Forelimb muscle (tissue), 1 donor: ENCODE measurements around the gene USP7. TPM values are rescaled to one million over a fixed set of nuclear protein-coding genes. Genes with fewer than 3 reads are reported as not detected.

Experiments
- DNase-seq: peaks from one replicate; pipeline ENCODE4 v3.0.0-alpha.2; 2013; ENCODE audit warnings: low read depth
- polyA plus RNA-seq: library from polyadenylated mRNA; unstranded; fragments of 120-200 nt; gene quantifications from one replicate; pipeline ENCODE4 v1.2.1, GENCODE V29; 2013; ENCODE audit not compliant: insufficient read length

Gene USP7
- polyA plus RNA-seq, 1 donor = 61.9 TPM

DNA sequence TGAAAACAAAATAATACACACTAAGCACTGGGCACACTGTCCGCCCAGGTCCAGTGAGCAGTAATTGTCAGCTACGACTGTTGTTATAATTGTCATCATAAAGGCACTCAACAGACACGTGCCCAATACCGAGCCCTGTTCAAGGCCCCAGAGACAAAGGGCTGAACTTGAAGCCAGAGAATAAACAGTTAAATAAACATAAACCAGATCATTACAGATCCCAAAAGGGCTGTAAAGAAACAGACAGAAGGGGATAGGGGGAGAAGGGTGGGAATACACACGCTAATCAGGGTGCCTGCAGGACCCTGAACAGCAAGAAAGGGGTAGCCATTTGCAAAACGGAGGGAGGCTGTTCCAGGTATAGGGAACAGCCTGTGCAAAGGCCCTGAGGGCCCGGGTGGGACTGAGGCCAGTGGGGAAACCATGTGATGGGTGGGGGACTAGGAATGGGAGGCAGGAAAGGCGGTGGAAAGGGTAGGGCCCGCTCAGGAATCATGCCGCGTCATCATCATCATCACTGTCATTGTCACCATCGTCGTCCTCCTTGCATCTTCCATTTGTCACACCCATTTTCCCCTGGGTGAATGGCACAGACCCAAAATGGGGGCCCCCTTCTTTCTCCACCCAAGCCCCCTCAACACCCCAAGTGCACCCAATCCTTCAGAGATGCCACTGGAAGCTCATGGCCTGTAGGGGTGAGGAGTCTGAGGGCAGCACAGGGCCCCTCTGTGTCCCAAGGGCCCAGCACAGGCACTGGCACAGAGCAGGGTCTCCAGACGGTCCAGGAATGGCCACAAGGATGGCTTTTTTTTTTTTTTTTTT lies 101.2 kb downstream of the USP7 start:
- no peak for DNase-seq

DNA sequence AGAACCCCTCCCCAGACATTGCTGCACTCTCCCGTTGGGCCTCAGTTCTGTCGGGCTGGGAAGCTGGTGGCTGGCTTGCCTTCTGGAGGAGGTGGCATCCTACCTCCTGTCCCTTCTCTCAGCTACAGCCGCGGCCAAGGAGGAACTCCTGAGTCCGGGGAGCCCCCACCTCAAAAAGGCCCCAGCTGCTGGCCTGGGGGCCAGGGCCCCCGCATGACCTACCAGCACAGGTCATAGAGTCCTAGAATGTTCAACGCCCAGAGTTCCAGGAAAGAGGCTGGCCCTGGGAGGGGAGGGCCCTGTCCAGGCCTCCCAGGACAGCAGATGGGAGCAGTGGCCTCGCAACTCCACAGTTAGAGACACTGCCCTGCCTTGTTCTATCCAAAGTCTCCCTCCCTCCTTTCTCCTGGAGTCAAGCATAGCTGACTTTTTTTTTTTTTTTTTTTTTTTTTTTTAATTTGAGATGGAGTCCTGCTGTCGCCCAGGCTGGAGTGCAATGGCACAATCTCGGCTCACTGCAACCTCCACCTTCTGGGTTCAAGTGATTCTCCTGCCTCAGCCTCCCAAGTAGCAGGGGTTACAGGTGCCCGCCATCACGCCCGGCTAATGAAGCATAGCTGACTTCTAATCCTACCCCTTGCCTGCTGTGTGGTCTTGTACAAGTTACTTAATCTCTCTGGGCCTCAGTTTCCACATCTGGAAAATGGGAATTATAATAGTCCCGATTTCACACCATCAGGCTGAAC lies 102.0 kb downstream of the USP7 start:
- no peak for DNase-seq

- no peak for DNase-seq
These were observed 103.5 kb downstream of the USP7 start for GRCh38 chr16:8859913-8860881.

DNA sequence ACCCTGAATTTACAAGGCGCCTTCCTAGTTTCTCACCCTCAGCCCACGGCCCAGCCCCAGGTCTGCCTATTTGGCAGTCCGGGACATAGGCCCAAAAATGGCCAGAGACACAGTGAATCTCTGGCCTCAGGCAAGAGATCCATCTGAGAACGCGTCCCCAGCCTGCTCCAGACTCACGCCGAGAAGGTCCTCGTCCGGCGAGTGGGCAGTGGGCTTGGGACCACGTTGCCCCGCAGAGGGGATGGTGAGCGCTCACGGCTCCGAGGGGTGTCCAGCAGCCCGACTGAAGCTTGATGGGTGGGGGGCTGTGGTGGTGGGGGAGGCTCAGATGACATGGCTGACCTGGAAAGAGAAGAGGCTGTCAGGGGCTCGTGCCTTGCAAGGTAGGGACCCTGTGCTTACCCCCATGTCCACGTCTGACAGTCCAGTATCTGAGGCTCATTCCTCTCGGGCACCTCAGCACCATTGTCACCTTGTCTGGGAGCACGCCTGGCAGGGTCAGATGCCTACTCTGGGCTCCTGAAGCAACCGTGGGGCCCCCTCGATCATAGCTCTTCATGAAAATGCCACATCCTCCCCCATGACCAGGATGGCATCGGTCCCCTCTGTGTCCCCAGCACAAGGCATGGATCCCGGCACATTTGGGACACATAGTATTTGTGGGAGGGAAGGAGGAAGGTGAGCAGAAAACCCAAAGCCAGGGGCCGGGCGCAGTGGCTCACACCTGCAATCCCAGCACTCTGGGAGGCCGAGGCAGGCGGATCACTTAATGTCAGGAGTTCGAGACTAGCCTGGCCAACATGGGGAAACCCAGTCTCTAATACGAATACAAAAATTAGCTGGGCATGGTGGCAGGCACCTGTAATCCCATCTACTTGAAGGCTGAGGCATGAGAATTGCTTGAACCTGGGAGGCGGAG lies 104.5 kb downstream of the USP7 start:
- DNase-seq = no peak

DNA sequence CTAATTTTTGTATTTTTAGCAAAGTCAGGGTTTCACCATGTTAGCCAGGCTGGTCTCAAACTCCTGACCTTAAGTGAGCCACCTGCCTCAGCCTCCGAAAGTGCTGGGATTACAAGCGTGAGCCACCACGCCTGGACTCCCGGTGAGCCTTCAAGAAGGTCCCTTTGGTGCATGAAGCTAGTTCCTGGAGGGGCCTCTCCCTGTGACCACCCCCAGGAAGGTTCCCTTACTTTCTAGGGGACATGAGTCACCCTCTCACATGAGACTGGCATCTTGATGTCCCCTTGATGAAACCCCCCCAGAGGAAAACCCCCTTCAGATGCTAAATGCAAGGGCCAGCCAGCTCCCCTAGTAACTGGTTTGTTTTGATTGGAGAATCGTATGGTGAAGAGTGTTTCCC lies 107.7 kb downstream of the USP7 start:
- no peak for DNase-seq

DNA sequence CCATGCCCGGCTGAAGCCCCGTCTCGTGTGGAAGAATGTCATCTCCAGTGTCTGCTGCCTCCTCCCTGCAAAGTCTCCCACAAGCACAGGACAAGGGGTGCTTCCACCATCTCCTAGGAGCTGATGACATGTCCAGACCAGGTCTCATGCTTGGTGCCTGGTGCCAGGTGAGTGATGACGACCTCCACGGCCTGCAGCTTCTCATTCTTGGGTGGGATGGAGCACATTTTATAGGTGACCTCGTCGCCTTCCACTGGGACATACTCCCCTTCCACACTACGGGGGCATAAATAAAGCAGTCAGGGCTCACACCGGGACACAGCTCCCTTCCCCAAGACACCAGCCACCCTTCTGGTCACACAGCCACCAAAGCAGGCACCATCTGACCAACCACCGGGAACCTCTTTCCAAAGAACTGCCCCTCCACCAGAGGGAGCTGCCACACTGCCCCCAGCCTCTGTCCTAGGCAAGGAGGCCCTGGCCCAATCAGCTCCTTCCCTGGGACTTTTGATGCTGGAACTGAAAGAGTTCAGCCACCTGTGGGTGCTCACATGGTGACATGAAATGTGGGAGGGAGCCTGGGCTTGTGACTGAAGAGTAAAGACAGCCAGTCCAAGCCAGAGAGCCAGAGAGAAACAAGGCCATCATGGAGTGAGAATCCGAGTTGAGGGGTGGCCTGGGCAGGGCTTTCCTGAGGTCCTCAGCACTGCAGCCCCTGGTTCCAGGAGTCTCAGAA lies 108.5 kb downstream of the USP7 start:
- no peak for DNase-seq

GRCh38 chr16:8854298-8854948 lies 109.3 kb downstream of the USP7 start:
- no peak for DNase-seq

GRCh38 chr16:8853611-8854010 lies 110.1 kb downstream of the USP7 start:
- no peak for DNase-seq

GRCh38 chr16:8853150-8853549 lies 110.6 kb downstream of the USP7 start:
- no peak for DNase-seq

DNA sequence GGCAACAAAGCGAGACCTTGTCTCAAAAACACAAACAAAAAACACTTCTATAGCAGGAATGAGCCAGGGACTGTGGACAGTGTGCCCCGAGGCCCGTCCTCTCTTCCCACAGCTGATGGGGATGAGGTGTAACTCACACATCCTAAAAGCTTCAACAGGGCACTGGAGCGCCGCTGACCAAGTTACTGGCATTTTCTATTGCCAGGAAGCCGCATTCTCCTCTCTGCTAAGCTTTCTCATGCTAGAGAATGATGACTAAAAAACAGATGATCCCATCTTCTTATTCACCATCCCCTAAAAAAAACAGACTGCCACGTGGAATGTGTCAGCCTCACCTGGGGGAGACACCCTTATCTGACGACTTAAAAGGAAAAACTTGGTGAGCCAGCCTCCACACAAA lies 111.2 kb downstream of the USP7 start:
- DNase-seq = no peak

GRCh38 chr16:8851761-8852403 lies 111.8 kb downstream of the USP7 start:
- DNase-seq = no peak

DNA sequence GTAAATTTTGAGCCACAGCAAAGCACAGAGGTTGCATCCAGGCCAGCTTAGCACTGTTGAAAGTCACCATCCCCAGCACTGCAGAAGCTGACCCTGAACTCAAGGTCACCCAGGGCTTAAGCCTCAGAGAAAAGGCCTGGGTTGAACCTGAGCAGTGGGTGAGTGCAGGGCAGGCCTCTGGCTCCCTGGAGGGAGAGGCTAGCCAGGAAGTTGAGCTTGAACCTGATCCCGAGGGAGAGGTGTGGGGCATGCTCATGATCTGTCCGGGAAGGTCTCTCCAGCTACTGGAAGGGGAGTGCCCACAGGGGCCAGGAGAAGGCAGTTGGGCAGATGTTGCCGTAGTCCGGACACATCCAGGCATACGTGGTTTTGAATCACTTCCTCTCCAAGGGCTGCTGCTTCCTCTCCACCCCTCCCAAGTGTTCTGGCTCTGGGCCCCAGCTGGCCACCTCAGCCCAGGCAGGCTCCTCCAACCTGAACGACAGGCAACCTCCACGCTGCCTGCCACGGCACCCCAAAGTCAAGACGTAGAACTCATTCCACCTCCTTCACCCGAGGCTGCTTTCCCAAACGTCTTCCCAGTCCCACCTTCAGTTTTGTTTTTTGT lies 113.3 kb downstream of the USP7 start:
- DNase-seq = no peak

- DNase-seq = no peak
These were observed 114.2 kb downstream of the USP7 start for GRCh38 chr16:8849411-8850011.

- no peak for DNase-seq
These were observed 114.7 kb downstream of the USP7 start for GRCh38 chr16:8848939-8849391.

DNA sequence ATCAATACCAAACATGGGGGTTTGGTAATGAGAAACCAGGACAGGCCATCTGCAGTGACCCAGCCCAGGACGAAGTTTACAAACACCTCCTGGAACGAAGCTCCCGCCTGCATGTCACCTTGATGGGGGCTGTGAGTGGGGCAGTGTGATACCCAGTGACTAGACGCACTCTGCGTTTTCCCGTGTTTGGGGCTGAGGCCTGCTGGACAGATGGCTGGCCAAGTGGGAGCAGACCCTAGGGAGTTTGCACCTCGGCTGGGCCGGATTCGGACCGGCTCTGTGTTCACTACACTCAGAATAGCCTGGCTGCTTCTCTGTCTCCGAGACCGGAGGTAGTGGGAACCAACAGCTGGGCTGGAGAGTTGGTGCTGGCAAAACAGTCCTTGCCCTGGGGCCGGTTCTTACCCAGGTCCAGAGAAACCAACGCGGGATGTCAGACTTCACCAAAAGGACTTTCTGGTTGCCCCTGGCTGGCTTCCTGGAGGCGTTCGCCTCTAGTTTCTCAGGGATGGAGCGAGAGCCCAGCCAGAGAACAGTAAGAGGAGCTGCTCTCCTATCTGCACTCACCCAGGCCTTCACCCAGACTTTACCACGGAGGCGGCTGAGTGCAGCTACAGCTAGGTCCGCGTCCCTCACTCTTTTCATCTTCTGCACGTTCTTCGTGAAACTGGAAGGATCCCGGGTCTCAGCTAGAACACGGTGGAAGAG lies 115.3 kb downstream of the USP7 start:
- DNase-seq = no peak

GRCh38 chr16:8847623-8848022 lies 116.1 kb downstream of the USP7 start:
- DNase-seq = no peak

DNA sequence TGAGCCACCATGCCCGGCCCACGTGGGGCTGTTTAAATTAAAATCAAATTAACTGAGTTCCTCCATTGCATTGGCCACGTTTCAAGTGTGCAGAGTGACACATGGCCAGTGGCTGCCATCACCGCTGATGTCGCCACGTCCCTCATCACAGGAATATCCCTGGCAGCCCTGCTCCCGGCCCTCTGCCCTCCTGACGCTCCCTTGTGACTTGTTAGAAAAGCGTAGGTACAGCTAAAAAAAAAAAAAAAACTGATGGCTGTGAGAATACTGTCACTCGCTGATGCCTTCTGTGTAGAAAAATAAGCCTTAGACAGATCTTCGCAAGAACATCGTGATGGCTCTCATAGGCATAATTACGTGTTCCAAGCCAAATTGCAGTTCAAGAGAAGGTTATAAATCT lies 116.6 kb downstream of the USP7 start:
- DNase-seq = no peak
